T-helper 17 cell (primary cell): ENCODE data around the gene ZNF766. TPM values are rescaled to one million over a fixed set of nuclear protein-coding genes. Genes with fewer than 3 reads are reported as not detected.
"Not testable (repeated sequence)": the region's sequence is repeated elsewhere in the genome, so short reads cannot be mapped to it uniquely, and the experiment has no call there.

Source experiments
- ATAC-seq: fragments of 150-1000 bp; cut with Tn5 transposase; 2 replicates; pipeline ENCODE4 v1.10.0; 2021; ENCODE audit warnings: mild to moderate bottlenecking, moderate library complexity
- DNase-seq, 3 donors: peaks; one replicate each; pipeline versions ENCODE4 v3.0.0 to v3.0.0-alpha.2; 2020 to 2021
- H3K9me3 ChIP-seq: one replicate; pipeline ENCODE4 v1.7.0; 2013; ENCODE audit warnings: low read length, mild to moderate bottlenecking; ENCODE audit not compliant: control insufficient read depth, poor library complexity, severe bottlenecking
- H3K27ac Mint-ChIP-seq: one replicate; pipeline ENCODE4 v1.8.0; 2022; ENCODE audit warnings: mild to moderate bottlenecking, moderate library complexity, mixed read lengths
- H3K27me3 Mint-ChIP-seq: one replicate; pipeline ENCODE4 v1.8.0; 2022; ENCODE audit warnings: mixed read lengths
- H3K36me3 Mint-ChIP-seq: one replicate; pipeline ENCODE4 v1.8.0; 2022; ENCODE audit warnings: low read depth, mixed read lengths
- H3K4me1 Mint-ChIP-seq: one replicate; pipeline ENCODE4 v1.8.0; 2022; ENCODE audit warnings: mild to moderate bottlenecking, mixed read lengths
- H3K4me3 Mint-ChIP-seq: one replicate; pipeline ENCODE4 v1.8.0; 2022; ENCODE audit warnings: mild to moderate bottlenecking, moderate library complexity, mixed read lengths
- total RNA-seq, 4 donors: library from RNA in 2 of 4; stranded (reverse) in 2 of 4; gene quantifications; one replicate each; pipeline ENCODE4 v1.2.3 and lab custom pipeline; 2022 to 2026

The ZNF766 gene
- total RNA-seq, 2 donors from 2014 or later, result 31.1 to 36.0 TPM

- DNase-seq (no peak), ATAC-seq (peak; percentile 13)
- Mint-ChIP-seq H3K4me3 (peak overlapping the region; percentile 94), H3K4me1 (peaks cover 7% of the 10 kb centered on the region), H3K27ac (peak overlapping the region; percentile 92), H3K27me3 (no peaks in the 10 kb centered on the region), H3K36me3 (peaks cover 13% of the 10 kb centered on the region)
- peaks cover 5% of the 10 kb centered on the region for H3K9me3 ChIP-seq
Measured at GRCh38 chr19:52296400-52296772, 27.0 kb downstream of the ZNF766 start.

DNA sequence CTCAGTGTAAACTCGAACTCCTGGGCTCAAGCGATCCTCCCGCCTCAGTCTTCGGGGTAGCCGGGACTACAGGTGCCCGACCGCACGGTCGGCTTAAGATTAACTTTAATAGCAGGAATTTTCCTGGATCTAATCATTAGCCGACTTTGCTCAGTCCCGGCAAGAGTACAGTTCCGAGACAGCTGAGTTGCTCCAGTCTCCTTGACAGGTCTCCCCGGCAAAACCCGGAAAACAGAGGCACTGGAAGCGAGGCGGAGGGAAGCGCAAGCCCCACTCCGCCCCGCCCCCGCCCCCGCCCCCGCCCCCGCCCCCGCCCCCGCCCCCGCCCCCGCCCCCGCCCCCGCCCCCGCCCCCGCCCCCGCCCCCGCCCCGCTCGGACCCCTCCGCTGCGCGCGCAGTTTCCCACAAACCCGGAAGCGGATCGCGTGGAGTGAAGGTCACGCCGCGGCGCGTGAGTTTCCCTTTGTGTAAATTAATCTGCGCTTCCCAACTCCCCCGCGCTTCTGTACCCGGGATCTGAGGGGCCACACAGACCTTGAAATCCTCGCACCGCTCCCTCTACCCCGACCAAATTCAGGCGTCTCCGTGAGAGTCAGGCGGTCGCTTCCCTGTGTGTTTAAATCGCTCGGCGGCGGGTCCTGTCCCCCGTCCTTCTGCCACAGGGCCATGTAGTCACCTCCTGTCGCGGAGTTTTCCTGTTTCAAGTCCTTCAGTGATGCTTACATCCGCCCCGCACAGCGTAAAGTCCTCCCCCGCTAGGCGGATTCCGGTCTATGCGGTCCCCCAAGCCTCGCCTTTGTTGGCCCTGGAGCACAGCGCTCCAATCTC is 27.6 kb downstream of the ZNF766 start, which contains the start of gene ZNF480:
ZNF480 (plus strand) TSS at position 397 of the 828 bp plus-strand sequence. CDS start 3,244 bp downstream, outside the sequence.
- H3K27ac Mint-ChIP-seq, result peak within 1 kb of the TSS; percentile 92
- peak within 1 kb of the TSS; percentile 94 for H3K4me3 Mint-ChIP-seq
- no peaks in the 10 kb centered on the region for H3K27me3 Mint-ChIP-seq
- H3K9me3 ChIP-seq, result peaks cover 5% of the 10 kb centered on the region
- DNase-seq (peak; percentile 78 to 87 (median 78)), ATAC-seq (peak; percentile 88)
- H3K36me3 Mint-ChIP-seq, result peaks cover 12% of the 10 kb centered on the region
- peaks cover 7% of the 10 kb centered on the region for H3K4me1 Mint-ChIP-seq

- peak overlapping the region; percentile 92 for H3K27ac Mint-ChIP-seq
- H3K27me3 Mint-ChIP-seq, result no peaks in the 10 kb centered on the region
- peaks cover 7% of the 10 kb centered on the region for H3K4me1 Mint-ChIP-seq
- ATAC-seq (no peak), DNase-seq (no peak)
- H3K4me3 Mint-ChIP-seq, result peak overlapping the region; percentile 94
- H3K36me3 Mint-ChIP-seq, result peaks cover 13% of the 10 kb centered on the region
- peaks cover 5% of the 10 kb centered on the region for H3K9me3 ChIP-seq
Measured at GRCh38 chr19:52297601-52298364, 28.4 kb downstream of the ZNF766 start.

- Mint-ChIP-seq H3K4me3 (no peak overlapping the region), H3K27ac (no peak overlapping the region), H3K4me1 (no peaks in the 10 kb centered on the region), H3K36me3 (peaks cover under 1% of the 10 kb centered on the region), H3K27me3 (no peaks in the 10 kb centered on the region)
- ATAC-seq (no peak), DNase-seq (no peak)
- peaks cover 36% of the 10 kb centered on the region for H3K9me3 ChIP-seq
Measured at GRCh38 chr19:52307275-52307674, 37.9 kb downstream of the ZNF766 start.

DNA sequence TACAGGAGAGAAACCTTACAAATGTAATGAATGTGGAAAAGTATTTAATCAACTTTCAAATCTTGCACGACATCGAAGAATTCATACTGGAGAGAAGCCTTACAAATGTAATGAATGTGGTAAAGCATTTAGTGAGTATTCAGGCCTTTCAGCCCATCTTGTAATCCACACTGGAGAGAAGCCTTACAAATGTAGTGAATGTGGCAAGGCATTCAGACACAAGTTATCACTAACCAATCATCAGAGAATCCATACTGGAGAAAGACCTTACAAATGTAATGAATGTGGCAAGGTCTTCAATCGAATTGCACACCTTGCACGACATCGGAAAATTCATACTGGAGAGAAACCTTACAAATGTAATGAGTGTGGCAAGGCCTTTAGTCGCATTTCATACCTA is 53.0 kb downstream of the ZNF766 start:
- Mint-ChIP-seq H3K4me3 (peak overlapping the region; percentile 2), H3K4me1 (no peaks in the 10 kb centered on the region), H3K36me3 (peaks cover 10% of the 10 kb centered on the region), H3K27ac (no peak overlapping the region), H3K27me3 (no peaks in the 10 kb centered on the region)
- H3K9me3 ChIP-seq, result peaks cover 86% of the 10 kb centered on the region
- no peak for DNase-seq
- no peak for ATAC-seq

- ATAC-seq (no peak), DNase-seq (no peak)
- no peak overlapping the region for H3K4me3 Mint-ChIP-seq
- no peaks in the 10 kb centered on the region for H3K27me3 Mint-ChIP-seq
- H3K9me3 ChIP-seq, result peaks cover 30% of the 10 kb centered on the region
- H3K36me3 Mint-ChIP-seq, result peaks cover 2% of the 10 kb centered on the region
- H3K4me1 Mint-ChIP-seq, result no peaks in the 10 kb centered on the region
- H3K27ac Mint-ChIP-seq, result no peak overlapping the region
Measured at GRCh38 chr19:52331757-52332156, 62.4 kb downstream of the ZNF766 start.

GRCh38 chr19:52335768-52336116 is 66.4 kb downstream of the ZNF766 start:
- H3K36me3 Mint-ChIP-seq, result peaks cover 4% of the 10 kb centered on the region
- peak overlapping the region; percentile 88 for H3K4me3 Mint-ChIP-seq
- H3K9me3 ChIP-seq, result peaks cover 18% of the 10 kb centered on the region
- H3K27ac Mint-ChIP-seq, result peak overlapping the region; percentile 44
- DNase-seq, result no peak
- H3K27me3 Mint-ChIP-seq, result no peaks in the 10 kb centered on the region
- H3K4me1 Mint-ChIP-seq, result peaks cover 4% of the 10 kb centered on the region
- ATAC-seq, result peak; percentile 15

DNA sequence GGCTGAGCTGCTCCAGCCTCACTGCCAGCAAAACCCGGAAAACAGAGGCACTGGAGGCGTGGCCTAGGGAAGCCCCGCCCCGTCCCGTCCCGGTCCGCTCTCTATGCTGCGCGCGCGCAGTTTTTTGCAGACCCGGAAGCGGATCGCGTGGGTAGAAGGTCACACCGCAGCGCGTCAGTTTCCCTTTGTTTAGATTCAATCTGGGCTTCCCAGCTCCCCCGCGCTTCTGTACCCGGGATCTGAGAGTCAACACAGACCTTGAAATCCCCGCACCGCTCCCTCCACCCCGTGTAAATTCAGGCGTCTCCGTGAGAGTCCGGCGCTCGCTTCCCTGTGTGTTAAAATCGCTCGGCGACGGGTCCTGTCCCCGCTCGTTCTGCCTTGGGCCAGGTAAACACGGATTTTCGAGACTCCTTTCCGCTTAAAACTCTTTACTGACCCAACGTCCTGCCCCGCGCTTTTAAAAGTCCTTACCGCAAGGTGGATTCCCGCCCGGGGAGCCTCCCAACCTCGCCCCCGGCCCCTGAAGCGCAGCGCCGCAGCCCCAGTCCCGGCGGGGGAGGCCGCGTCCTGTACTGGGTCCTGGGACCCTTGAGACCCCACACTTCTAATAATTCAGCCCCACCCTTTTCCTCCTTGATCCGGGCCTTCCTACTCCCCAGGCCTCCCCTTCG is 66.9 kb downstream of the ZNF766 start, which contains the start of gene ZNF610:
ZNF610 (plus strand) TSS at position 127 of the 674 bp plus-strand sequence. CDS start 12,930 bp downstream, outside the sequence.
- DNase-seq (peak; percentile 75 to 78 (median 76)), ATAC-seq (peak; percentile 98)
- Mint-ChIP-seq H3K4me1 (peaks cover 4% of the 10 kb centered on the region), H3K27me3 (no peaks in the 10 kb centered on the region), H3K27ac (peak within 1 kb of the TSS; percentile 44), H3K36me3 (peaks cover 4% of the 10 kb centered on the region), H3K4me3 (peak within 1 kb of the TSS; percentile 88)
- peaks cover 18% of the 10 kb centered on the region for H3K9me3 ChIP-seq

DNA sequence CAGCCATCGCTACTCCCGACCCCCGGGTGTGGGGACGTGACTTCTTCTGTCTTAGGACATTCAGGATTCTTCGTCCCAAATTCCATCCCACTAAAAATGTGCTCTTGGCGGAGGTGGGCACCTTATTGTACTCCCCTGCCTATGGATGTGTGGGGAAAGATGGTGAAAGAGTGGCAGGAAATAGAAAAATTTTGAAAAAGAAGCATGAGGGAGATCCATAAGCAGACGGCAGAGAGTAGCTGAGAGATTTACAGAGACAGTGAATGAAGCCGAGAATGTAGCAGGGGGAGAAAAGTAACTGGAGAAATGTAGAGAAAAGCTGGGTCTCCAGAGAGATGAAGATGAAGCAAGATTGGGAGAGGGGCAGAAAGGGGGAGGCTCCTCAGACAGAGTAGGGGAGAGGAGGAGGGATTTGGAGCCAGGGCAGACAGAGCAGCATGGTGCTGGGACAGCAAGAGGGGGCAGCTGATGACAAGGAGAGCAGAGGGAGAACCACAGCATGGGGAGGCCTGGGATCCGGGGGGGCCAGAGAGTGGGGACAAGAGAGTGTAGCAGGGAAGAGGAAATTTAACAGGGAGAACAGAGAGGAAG is 67.5 kb downstream of the ZNF766 start:
- Mint-ChIP-seq H3K36me3 (peaks cover 4% of the 10 kb centered on the region), H3K27ac (peak overlapping the region; percentile 44), H3K4me1 (peaks cover 4% of the 10 kb centered on the region), H3K27me3 (no peaks in the 10 kb centered on the region), H3K4me3 (peak overlapping the region; percentile 88)
- no peak for DNase-seq
- no peak for ATAC-seq
- peaks cover 17% of the 10 kb centered on the region for H3K9me3 ChIP-seq

- ATAC-seq, H3K9me3 ChIP-seq, H3K36me3 Mint-ChIP-seq, H3K27me3 Mint-ChIP-seq, H3K4me3 Mint-ChIP-seq, H3K27ac Mint-ChIP-seq, H3K4me1 Mint-ChIP-seq, DNase-seq: not testable (repeated sequence)
Measured at GRCh38 chr19:52339022-52339421, 69.6 kb downstream of the ZNF766 start.

DNA sequence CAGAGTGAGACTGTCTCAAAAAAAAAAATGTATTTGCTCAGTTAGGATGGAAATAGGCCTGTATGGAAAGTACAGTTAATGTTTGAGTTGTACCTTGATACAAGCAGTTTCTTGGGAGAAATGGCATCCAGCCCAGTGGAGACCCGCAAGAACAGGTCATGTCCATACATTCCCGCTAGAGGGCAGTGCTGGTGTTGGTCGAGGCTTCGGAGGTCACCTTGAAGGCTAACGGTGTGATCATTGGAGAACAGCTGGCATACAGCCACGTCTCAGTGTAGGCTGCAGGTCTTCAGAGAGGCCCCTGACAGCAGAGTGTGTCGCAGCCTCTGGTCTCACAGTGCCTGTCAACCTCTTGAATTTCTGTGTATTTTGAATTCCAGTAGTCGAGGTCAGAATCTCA is 74.2 kb downstream of the ZNF766 start:
- Mint-ChIP-seq H3K27ac (no peak overlapping the region), H3K27me3 (no peaks in the 10 kb centered on the region), H3K4me3 (no peak overlapping the region)

DNA sequence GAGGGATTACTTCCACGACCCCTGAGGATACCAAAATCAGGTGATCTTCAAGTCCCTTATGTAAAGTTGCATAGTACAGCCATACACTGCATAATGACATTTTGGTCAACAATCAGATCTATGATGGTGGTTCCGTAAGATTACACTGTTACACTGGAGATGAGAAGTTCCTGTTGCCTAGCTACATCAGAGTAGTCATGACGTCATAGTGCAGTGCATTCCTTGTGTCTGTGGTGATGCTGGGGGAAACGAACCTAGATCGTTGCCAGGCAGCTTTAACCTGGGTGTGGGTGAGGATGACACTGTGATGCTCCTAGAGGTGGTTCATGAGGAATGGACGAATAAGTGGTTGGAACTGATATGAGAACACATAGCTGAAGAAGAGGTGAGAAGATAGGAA is 75.8 kb downstream of the ZNF766 start:
- DNase-seq, result no peak
- ATAC-seq, result no peak
- H3K4me3 Mint-ChIP-seq, result no peak overlapping the region

More for the DNA sequence above, 74.2 kb downstream of the ZNF766 start:
- no peaks in the 10 kb centered on the region for H3K9me3 ChIP-seq
- ATAC-seq (peak; percentile 64), DNase-seq (peak; percentile 14 to 34 (median 20))
- Mint-ChIP-seq H3K36me3 (no peaks in the 10 kb centered on the region), H3K4me1 (no peaks in the 10 kb centered on the region)

More for the DNA sequence above, 75.8 kb downstream of the ZNF766 start:
- H3K9me3 ChIP-seq, result no peaks in the 10 kb centered on the region
- no peaks in the 10 kb centered on the region for H3K4me1 Mint-ChIP-seq
- peaks cover 3% of the 10 kb centered on the region for H3K36me3 Mint-ChIP-seq
- H3K27me3 Mint-ChIP-seq, result no peaks in the 10 kb centered on the region
- no peak overlapping the region for H3K27ac Mint-ChIP-seq
